HCT116 (cell line): ENCODE measurements around the gene ZNF283. TPM values are rescaled to one million over a fixed set of nuclear protein-coding genes. Genes with fewer than 3 reads are reported as not detected.

Source experiments
- ATAC-seq: fragments of 200-7000 bp; cut with Tn5 transposase; 2 replicates; pipeline ENCODE4 v1.9.1; 2020; ENCODE audit warnings: mild to moderate bottlenecking, moderate library complexity
- BruUV-seq: library from RNA; stranded (reverse); fragments of 400-500 nt; replicated peaks from 2 replicates; lab custom pipeline; 2021; lab: Mats Ljungman, UMichigan
- CTCF ChIA-PET: fragments of 300-600 bp; sonication (Branson Sonifier 250); formaldehyde crosslinking; loops from one replicate; lab custom pipeline; 2021; ENCODE audit warnings: antibody characterized with exemption; lab: Charles Lee
- POLR2A ChIA-PET: fragments of 300-600, 350-600 bp; sonication (Branson Sonifier 250); formaldehyde crosslinking; loops from one replicate; lab custom pipeline; 2021; ENCODE audit warnings: antibody characterized with exemption; lab: Charles Lee
- RAD21 ChIA-PET, 2 experiments: fragments of 300-600 bp; sonication (Branson Sonifier 250); formaldehyde crosslinking; loops; one replicate each; lab custom pipeline; 2023; ENCODE audit warnings: low total read pairs in 2 of 2; ENCODE audit not compliant: uncharacterized antibody in 2 of 2, unreplicated experiment in 2 of 2, low non-redundant PET in 1 of 2; lab: Charles Lee
- DNase-seq: peaks from one replicate; pipeline ENCODE4 v3.0.0-alpha.2; 2010; ENCODE audit warnings: low read depth, low spot score
- H2AFZ ChIP-seq: fragments of 200-600 bp; shearing (Covaris generic), sonication (generic); 2 replicates; pipeline ENCODE4 v1.6.1; 2017; ENCODE audit warnings: low read depth, mixed run types, mixed read lengths, antibody characterized with exemption, low read length; ENCODE audit not compliant: poor library complexity, severe bottlenecking
- H3K27ac ChIP-seq: 2 replicates; pipeline ENCODE4 v1.5.1; 2012; ENCODE audit warnings: low read depth, low read length
- H3K27me3 ChIP-seq: fragments of 200-600 bp; sonication (generic); 2 replicates; pipeline ENCODE4 v1.6.1; 2016; ENCODE audit warnings: mixed run types, low read length, mixed read lengths; ENCODE audit not compliant: insufficient read depth
- H3K36me3 ChIP-seq, 2 experiments: fragments of 200-500 bp in 1 of 2; fragments of 200-600 bp in 1 of 2; sonication (Bioruptor generic) in 1 of 2; sonication (generic) in 1 of 2; 2 replicates each; pipeline versions ENCODE4 v1.5.1 to v1.6.1; 2014 to 2016; ENCODE audit warnings: low read length in 2 of 2, inconsistent platforms in 1 of 2, mixed read lengths in 1 of 2, mixed run types in 1 of 2; ENCODE audit not compliant: insufficient read depth in 2 of 2, control insufficient read depth in 1 of 2
- H3K4me1 ChIP-seq, 2 experiments: fragments of 200-600 bp in 1 of 2; sonication (generic) in 1 of 2; 2 replicates each; pipeline versions ENCODE4 v1.5.1 to v1.6.1; 2012 to 2017; ENCODE audit warnings: low read length in 2 of 2, inconsistent platforms in 1 of 2, mild to moderate bottlenecking in 1 of 2, mixed read lengths in 1 of 2, mixed run types in 1 of 2, moderate library complexity in 1 of 2; ENCODE audit not compliant: insufficient read depth in 2 of 2, control insufficient read depth in 1 of 2
- H3K4me2 ChIP-seq: fragments of 200-600 bp; sonication (generic); 2 replicates; pipeline ENCODE4 v1.6.1; 2017; ENCODE audit warnings: mixed run types, low read length, mixed read lengths
- H3K4me3 ChIP-seq, 2 experiments: fragments of 200-600 bp in 1 of 2; sonication (generic) in 1 of 2; replicated peaks in 1 of 2; 2 replicates each; pipeline ENCODE4 v1.5.1; 2011 to 2016; ENCODE audit warnings: low read length in 2 of 2, control low read depth in 1 of 2, low read depth in 1 of 2, mild to moderate bottlenecking in 1 of 2, mixed read lengths in 1 of 2, mixed run types in 1 of 2
- H3K79me2 ChIP-seq: fragments of 200-600 bp; sonication (generic); 2 replicates; pipeline ENCODE4 v1.6.1; 2017; ENCODE audit warnings: mild to moderate bottlenecking, mixed run types, low read length, moderate library complexity, mixed read lengths; ENCODE audit not compliant: insufficient read depth
- H3K9ac ChIP-seq: fragments of 200-600 bp; sonication (generic); 2 replicates; pipeline ENCODE4 v1.6.1; 2016; ENCODE audit warnings: low read length, mixed read lengths
- H3K9me2 ChIP-seq: fragments of 200-600 bp; sonication (generic), shearing (Covaris generic); 2 replicates; pipeline ENCODE4 v1.6.1; 2017; ENCODE audit warnings: mixed run types, mild to moderate bottlenecking, moderate library complexity; ENCODE audit not compliant: insufficient read depth
- H3K9me3 ChIP-seq, 2 experiments: fragments of 200-500 bp in 1 of 2; fragments of 200-600 bp in 1 of 2; sonication (Bioruptor generic) in 1 of 2; sonication (generic) in 1 of 2; 2 replicates each; pipeline ENCODE4 v1.6.1; 2014 to 2017; ENCODE audit warnings: low read length in 2 of 2, mixed read lengths in 2 of 2, inconsistent platforms in 1 of 2, low read depth in 1 of 2, mild to moderate bottlenecking in 1 of 2, mixed run types in 1 of 2, moderate library complexity in 1 of 2; ENCODE audit not compliant: control insufficient read depth in 1 of 2, insufficient read depth in 1 of 2
- H4K20me1 ChIP-seq: fragments of 200-600 bp; sonication (generic), shearing (Covaris generic); 2 replicates; pipeline ENCODE4 v1.6.1; 2017; ENCODE audit warnings: mixed run types, mild to moderate bottlenecking, moderate library complexity; ENCODE audit not compliant: insufficient read depth
- EGR1 ChIP-seq: IDR thresholded peaks from 2 replicates; pipeline ENCODE4 v1.6.1; 2012; ENCODE audit warnings: low read depth
- EZH2 ChIP-seq: fragments of 200-600 bp; sonication (generic); IDR thresholded peaks from 2 replicates; pipeline ENCODE4 v1.6.1; 2017; ENCODE audit warnings: antibody characterized with exemption, mixed run types
- EZH2phosphoT487 ChIP-seq: fragments of 200-600 bp; IDR thresholded peaks from 2 replicates; pipeline ENCODE4 v1.6.1; 2018; ENCODE audit warnings: antibody characterized with exemption, borderline replicate concordance
- JUND ChIP-seq: IDR thresholded peaks from 2 replicates; pipeline ENCODE4 v1.6.1; 2012
- POLR2AphosphoS5 ChIP-seq: IDR thresholded peaks from 2 replicates; pipeline ENCODE4 v1.6.1; 2011; ENCODE audit warnings: mild to moderate bottlenecking, low read depth, low read length, moderate library complexity
- RAD21 ChIP-seq: IDR thresholded peaks from 2 replicates; pipeline ENCODE4 v1.6.1; 2012; ENCODE audit warnings: low read depth, mild to moderate bottlenecking
- TCF7L2 ChIP-seq: IDR thresholded peaks from 2 replicates; pipeline ENCODE4 v1.7.0; 2011; ENCODE audit warnings: borderline replicate concordance, inconsistent platforms; ENCODE audit not compliant: insufficient read depth, insufficient read length; ENCODE audit errors: extremely low read depth
- YY1 ChIP-seq: IDR thresholded peaks from 2 replicates; pipeline ENCODE4 v1.6.1; 2011; ENCODE audit warnings: low read length, low read depth, moderate library complexity, mild to moderate bottlenecking; ENCODE audit not compliant: insufficient replicate concordance; ENCODE audit errors: extremely low read depth
- intact Hi-C: fragments of 100-400 bp; cut with micrococcal nuclease; formaldehyde crosslinking; loops from 2 replicates; pipeline ENCODE4 v1.10.0; 2022
- total RNA-seq: library from RNA; stranded (reverse); gene quantifications from one replicate; pipeline ENCODE4 v1.2.1, GENCODE V29; 2021; ENCODE audit not compliant: unreplicated experiment
- TF ChIP-seq, protein P1 (sequence below): IDR thresholded peaks from 2 replicates; pipeline ENCODE4 v1.6.1; 2012

Gene ZNF283
- total RNA-seq, 1 experiment from 2014 or later, result 7.6 TPM

DNA sequence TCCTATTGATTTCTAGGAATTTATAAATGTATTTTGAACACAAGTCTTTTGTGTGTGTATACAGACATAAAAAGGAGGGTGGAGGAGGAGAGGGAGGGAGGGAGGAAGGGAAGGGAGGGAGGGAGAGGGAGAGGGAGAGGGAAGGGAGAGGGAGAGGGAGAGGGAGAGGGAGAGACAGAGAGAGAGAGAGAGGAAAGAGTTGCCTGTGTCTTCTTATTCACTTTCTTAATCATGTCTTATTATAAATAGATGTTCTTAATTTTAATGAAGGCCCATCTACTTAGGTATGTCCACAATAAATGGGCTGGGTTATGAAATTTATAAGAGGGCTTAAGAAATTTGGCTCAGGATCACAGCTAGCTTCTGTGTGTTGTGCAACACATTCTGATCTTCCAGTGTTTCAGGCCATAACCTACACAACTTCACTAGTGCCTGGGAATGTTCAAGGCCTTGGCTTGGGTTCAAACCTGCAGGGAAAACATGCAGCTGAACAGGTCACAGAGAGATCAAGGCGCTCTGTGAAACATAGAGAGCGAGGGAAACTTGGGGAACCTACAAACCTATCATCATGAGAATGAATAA is 68.7 kb downstream of the ZNF283 start:
- TF ChIP-seq EZH2, result no peak
- TF ChIP-seq TCF7L2, result no peak
- TF ChIP-seq, protein P1, sequence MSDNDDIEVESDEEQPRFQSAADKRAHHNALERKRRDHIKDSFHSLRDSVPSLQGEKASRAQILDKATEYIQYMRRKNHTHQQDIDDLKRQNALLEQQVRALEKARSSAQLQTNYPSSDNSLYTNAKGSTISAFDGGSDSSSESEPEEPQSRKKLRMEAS, result no peak
- TF ChIP-seq POLR2AphosphoS5, result no peak
- TF ChIP-seq RAD21, result no peak
- TF ChIP-seq JUND, result no peak
- no peak for TF ChIP-seq EZH2phosphoT487
- TF ChIP-seq YY1, result no peak
- TF ChIP-seq EGR1, result no peak
- ATAC-seq, result no peak
- no peak overlapping the region for H3K4me3 ChIP-seq
- H3K79me2 ChIP-seq, result no peaks in the 10 kb centered on the region
- DNase-seq, result no peak
- no peaks in the 10 kb centered on the region for H3K9me2 ChIP-seq
- H3K27me3 ChIP-seq, result no peaks in the 10 kb centered on the region
- H3K4me1 ChIP-seq, result no peaks in the 10 kb centered on the region
- peaks cover 0 to 5% of the 10 kb centered on the region in 2 experiments; a peak in 1 of 4 replicates for H3K9me3 ChIP-seq
- ChIA-PET POLR2A (no interaction called here), RAD21 (no interaction called here), CTCF (no interaction called here)
- intact Hi-C loops, result no loop called here
- H3K4me2 ChIP-seq, result no peak overlapping the region
- no peak overlapping the region for H2AFZ ChIP-seq
- no TSS peak for BruUV-seq
- H3K27ac ChIP-seq, result no peak overlapping the region
- H4K20me1 ChIP-seq, result no peaks in the 10 kb centered on the region
- H3K36me3 ChIP-seq, result no peaks in the 10 kb centered on the region
- no peak overlapping the region for H3K9ac ChIP-seq

Other genes starting within 250 kb of the ZNF283 start
- 14.6 TPM for gene IRGQ, start 231.2 kb upstream of the ZNF283 start, total RNA-seq
- 11.2 TPM for gene ZNF576, start 230.7 kb upstream of the ZNF283 start, total RNA-seq
- not detected for gene SRRM5, start 215.2 kb upstream of the ZNF283 start, total RNA-seq
- gene ZNF428, start 207.7 kb upstream of the ZNF283 start, total RNA-seq, result 39.6 TPM
- gene CADM4, start 187.5 kb upstream of the ZNF283 start, total RNA-seq, result 28.7 TPM
- 98.1 TPM for gene PLAUR, start 157.2 kb upstream of the ZNF283 start, total RNA-seq
- gene IRGC, start 111.2 kb upstream of the ZNF283 start, total RNA-seq, result not detected
- gene SMG9, start 72.4 kb upstream of the ZNF283 start, total RNA-seq, result 80.2 TPM
- gene KCNN4, start 46.3 kb upstream of the ZNF283 start, total RNA-seq, result 72.9 TPM
- gene LYPD5, start 24.9 kb upstream of the ZNF283 start, total RNA-seq, result 7.6 TPM
- not detected for gene ZNF404, start 56.6 kb downstream of the ZNF283 start, total RNA-seq
- 15.2 TPM for gene ZNF45, start 108.0 kb downstream of the ZNF283 start, total RNA-seq
- gene ZNF221, start 123.9 kb downstream of the ZNF283 start, total RNA-seq, result 2.5 TPM
- gene ZNF155, start 156.9 kb downstream of the ZNF283 start, total RNA-seq, result 2.2 TPM
- 2.8 TPM for gene ZNF230, start 175.6 kb downstream of the ZNF283 start, total RNA-seq
- 3.0 TPM for gene ZNF222, start 198.1 kb downstream of the ZNF283 start, total RNA-seq
- 0.27 TPM for gene ZNF223, start 224.7 kb downstream of the ZNF283 start, total RNA-seq
- not detected for gene ZNF284, start 244.8 kb downstream of the ZNF283 start, total RNA-seq